Loucy (cell line): ENCODE data around the gene MAD2L1BP.

Source experiments
- CTCF ChIP-seq: fragments of 200-600 bp; sonication (generic); conservative IDR thresholded peaks from 2 replicates; pipeline ENCODE4 v1.5.1; 2014; ENCODE audit warnings: mild to moderate bottlenecking, antibody characterized with exemption, low read length
- EZH2phosphoT487 ChIP-seq: fragments of 200-600 bp; IDR thresholded peaks from 2 replicates; pipeline ENCODE4 v1.6.1; 2018; ENCODE audit warnings: antibody characterized with exemption, mild to moderate bottlenecking, moderate library complexity, borderline replicate concordance

- no peak for TF ChIP-seq CTCF
- no peak for TF ChIP-seq EZH2phosphoT487
Observed at GRCh38 chr6:43670623-43670986, 35.0 kb downstream of the MAD2L1BP start.
